BJ (cell line): ENCODE data around the gene RBBP7. TPM values are rescaled to one million over a fixed set of nuclear protein-coding genes. Genes with fewer than 3 reads are reported as not detected.

Source experiments
- CTCF ChIA-PET: fragments of 350-600 bp; formaldehyde crosslinking; extraction: SDS; loops from one replicate; lab custom pipeline; 2021; ENCODE audit warnings: antibody characterized with exemption, inconsistent platforms; lab: Yijun Ruan, JAX
- POLR2A ChIA-PET: fragments of 300-600 bp; sonication (Branson Sonifier 250); formaldehyde crosslinking; extraction: SDS; loops from one replicate; lab custom pipeline; 2021; ENCODE audit warnings: antibody characterized with exemption; lab: Charles Lee
- DNase-seq: peaks from one replicate; pipeline ENCODE4 v3.0.0-alpha.2; 2011; ENCODE audit warnings: low read depth
- H3K27me3 ChIP-seq: 2 replicates; pipeline ENCODE4 v1.6.0; 2011; ENCODE audit warnings: low read length; ENCODE audit not compliant: control insufficient read depth, insufficient read depth
- H3K36me3 ChIP-seq: 2 replicates; pipeline ENCODE4 v1.5.1; 2011; ENCODE audit warnings: low read length; ENCODE audit not compliant: control insufficient read depth, insufficient read depth
- H3K4me3 ChIP-seq: 2 replicates; pipeline ENCODE4 v1.5.1; 2011; ENCODE audit warnings: low read depth, mild to moderate bottlenecking, control low read depth, low read length
- CTCF ChIP-seq: IDR thresholded peaks from 2 replicates; pipeline ENCODE4 v1.5.1; 2011; ENCODE audit warnings: low read depth, mild to moderate bottlenecking, control low read depth, inconsistent platforms, low read length, moderate library complexity; ENCODE audit not compliant: insufficient read depth
- polyA plus RNA-seq: library from polyadenylated mRNA; depleted of rRNA; stranded (reverse); fragments of >200 nt; gene quantifications from 2 replicates; pipeline ENCODE4 v1.2.3, GENCODE V29; 2011

The RBBP7 gene
- polyA plus RNA-seq, 1 experiment = 123 TPM

GRCh38 chrX:16910376-16910775 is 40.2 kb upstream of the RBBP7 start:
- no peak for DNase-seq
- H3K36me3 ChIP-seq = no peaks in the 10 kb centered on the region
- H3K27me3 ChIP-seq = no peaks in the 10 kb centered on the region
- ChIA-PET CTCF (interaction anchor here (0.6 kb wide), 1 partner anchor 84 kb away, joined by 3 read pairs; no protein-coding TSS in a partner anchor), POLR2A (no interaction called here)
- H3K4me3 ChIP-seq = no peak overlapping the region
- no peak for TF ChIP-seq CTCF

GRCh38 chrX:16903274-16904022 is 33.3 kb upstream of the RBBP7 start:
- Histone ChIP-seq H3K4me3 (no peak overlapping the region), H3K36me3 (no peaks in the 10 kb centered on the region), H3K27me3 (no peaks in the 10 kb centered on the region; the same call in 1 of the 2 replicates)
- ChIA-PET POLR2A (no interaction called here), CTCF (interaction anchor here (1.1 kb wide), 1 partner anchor 20 kb away, joined by 5 read pairs; no protein-coding TSS in a partner anchor)
- TF ChIP-seq CTCF = no peak
- no peak for DNase-seq

- CTCF ChIA-PET = no interaction called here
Measured at GRCh38 chrX:16897445-16897844, 27.3 kb upstream of the RBBP7 start.

GRCh38 chrX:16892504-16893362 is 22.6 kb upstream of the RBBP7 start:
- ChIA-PET CTCF (interaction anchor here (0.6 to 3.3 kb wide), 10 partner anchors 10 to 190 kb away, joined by 3 to 18 read pairs (median 6); no protein-coding TSS in a partner anchor), POLR2A (no interaction called here)
- no peak for DNase-seq
- no peaks in the 10 kb centered on the region for H3K36me3 ChIP-seq
- TF ChIP-seq CTCF = peak; percentile 81
- peaks cover 2% of the 10 kb centered on the region; the same call in 1 of the 2 replicates for H3K27me3 ChIP-seq
- no peak overlapping the region for H3K4me3 ChIP-seq

More at GRCh38 chrX:16897445-16897844, 27.3 kb upstream of the RBBP7 start:
- Histone ChIP-seq H3K4me3 (no peak overlapping the region), H3K36me3 (no peaks in the 10 kb centered on the region), H3K27me3 (no peaks in the 10 kb centered on the region; the same call in 1 of the 2 replicates)
- POLR2A ChIA-PET = no interaction called here
- no peak for DNase-seq
- TF ChIP-seq CTCF = no peak

- POLR2A ChIA-PET = no interaction called here
- Histone ChIP-seq H3K36me3 (no peaks in the 10 kb centered on the region), H3K4me3 (no peak overlapping the region), H3K27me3 (peaks cover 2% of the 10 kb centered on the region; the same call in 1 of the 2 replicates)
- no peak for TF ChIP-seq CTCF
- no peak for DNase-seq
- CTCF ChIA-PET = interaction anchor here (0.6 to 2.8 kb wide), 5 partner anchors 14 to 163 kb away, joined by 3 to 12 read pairs (median 4); no protein-coding TSS in a partner anchor
Measured at GRCh38 chrX:16885628-16886027, 15.5 kb upstream of the RBBP7 start.
